PC-3 (cell line): ENCODE measurements around the gene AOPEP.

ENCODE experiments used
- EZH2 ChIP-seq: fragments of 300-600 bp; sonication (generic); IDR thresholded peaks from one replicate; pipeline ENCODE4 v1.6.1; 2017; ENCODE audit warnings: antibody characterized with exemption, mild to moderate bottlenecking, low read length; ENCODE audit not compliant: unreplicated experiment
- EZH2phosphoT487 ChIP-seq: fragments of 300-600 bp; sonication (generic); IDR thresholded peaks from 2 replicates; pipeline ENCODE4 v1.6.1; 2018; ENCODE audit warnings: mild to moderate bottlenecking, antibody characterized with exemption, low read length, borderline replicate concordance
- TF ChIP-seq, protein P1 (sequence below): fragments of 300-600 bp; sonication (generic); conservative IDR thresholded peaks from 2 replicates; pipeline ENCODE4 v1.5.1; 2017; ENCODE audit warnings: antibody characterized with exemption, low read depth, mild to moderate bottlenecking, low read length

DNA sequence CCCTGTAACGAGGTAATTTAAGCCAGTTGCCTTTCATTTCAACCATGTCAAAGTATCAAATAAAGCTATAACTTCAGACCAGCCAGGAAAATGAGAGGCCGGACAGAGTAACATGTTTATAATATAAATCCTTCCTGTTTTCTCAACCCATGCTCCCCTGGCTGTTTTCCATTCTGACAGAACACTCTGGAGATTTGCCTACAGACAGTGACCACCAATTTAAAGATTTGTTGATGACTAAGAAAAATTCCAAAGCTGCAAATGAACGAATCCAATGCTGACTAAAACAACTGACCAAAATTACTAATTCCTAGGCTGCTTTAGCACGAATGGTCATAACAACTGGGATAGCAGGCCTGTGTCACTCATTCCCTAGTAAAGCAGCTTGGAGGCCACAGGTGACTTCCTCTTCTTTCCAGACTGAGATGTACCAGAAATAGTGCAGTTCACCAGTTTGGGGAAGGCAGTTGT, 141.4 kb downstream of the AOPEP start:
- TF ChIP-seq EZH2, result no peak
- TF ChIP-seq, protein P1, sequence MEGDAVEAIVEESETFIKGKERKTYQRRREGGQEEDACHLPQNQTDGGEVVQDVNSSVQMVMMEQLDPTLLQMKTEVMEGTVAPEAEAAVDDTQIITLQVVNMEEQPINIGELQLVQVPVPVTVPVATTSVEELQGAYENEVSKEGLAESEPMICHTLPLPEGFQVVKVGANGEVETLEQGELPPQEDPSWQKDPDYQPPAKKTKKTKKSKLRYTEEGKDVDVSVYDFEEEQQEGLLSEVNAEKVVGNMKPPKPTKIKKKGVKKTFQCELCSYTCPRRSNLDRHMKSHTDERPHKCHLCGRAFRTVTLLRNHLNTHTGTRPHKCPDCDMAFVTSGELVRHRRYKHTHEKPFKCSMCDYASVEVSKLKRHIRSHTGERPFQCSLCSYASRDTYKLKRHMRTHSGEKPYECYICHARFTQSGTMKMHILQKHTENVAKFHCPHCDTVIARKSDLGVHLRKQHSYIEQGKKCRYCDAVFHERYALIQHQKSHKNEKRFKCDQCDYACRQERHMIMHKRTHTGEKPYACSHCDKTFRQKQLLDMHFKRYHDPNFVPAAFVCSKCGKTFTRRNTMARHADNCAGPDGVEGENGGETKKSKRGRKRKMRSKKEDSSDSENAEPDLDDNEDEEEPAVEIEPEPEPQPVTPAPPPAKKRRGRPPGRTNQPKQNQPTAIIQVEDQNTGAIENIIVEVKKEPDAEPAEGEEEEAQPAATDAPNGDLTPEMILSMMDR, result no peak
- no peak for TF ChIP-seq EZH2phosphoT487
